Panc1 (cell line): ENCODE results near the gene PHF19.

ENCODE experiments used
- CTCF ChIP-seq: fragments of 450-650 bp; IDR thresholded peaks from 2 replicates; pipeline ENCODE4 v1.5.1; 2017; ENCODE audit warnings: mild to moderate bottlenecking
- POLR2AphosphoS5 ChIP-seq: IDR thresholded peaks from 2 replicates; pipeline ENCODE4 v1.6.1; 2012; ENCODE audit warnings: mild to moderate bottlenecking, low read depth, low read length, moderate library complexity
- REST ChIP-seq, 2 experiments: IDR thresholded peaks; 2 replicates each; pipeline ENCODE4 v1.6.1; 2011 to 2012; ENCODE audit warnings: low read depth in 2 of 2, control low read depth in 1 of 2, low read length in 1 of 2, mild to moderate bottlenecking in 1 of 2, moderate library complexity in 1 of 2; ENCODE audit not compliant: insufficient read depth in 1 of 2

- TF ChIP-seq CTCF (no peak), POLR2AphosphoS5 (no peak), REST (IDR thresholded peaks at IDR 0.05; ENCODE audit: insufficient read depth in 1 of 2, low read depth in 2 of 2, low read length in 1 of 2) (no peak)
These were observed 26.7 kb downstream of the PHF19 start for GRCh38 chr9:120850315-120850714.
